Osteoblast (primary cell): Measurements from ENCODE around the gene GNAQ. TPM values are rescaled to one million over a fixed set of nuclear protein-coding genes. Genes with fewer than 3 reads are reported as not detected.

Source experiments
- DNase-seq: peaks from one replicate; pipeline ENCODE4 v3.0.0; 2011; ENCODE audit warnings: low spot score, mixed read lengths; ENCODE audit not compliant: insufficient read length; ENCODE audit errors: missing footprints
- H2AFZ ChIP-seq: 2 replicates; pipeline ENCODE4 v1.6.0; 2011; ENCODE audit warnings: mild to moderate bottlenecking, low read length
- H3K27ac ChIP-seq: 2 replicates; pipeline ENCODE4 v1.5.1; 2011; ENCODE audit warnings: mild to moderate bottlenecking, low read depth, low read length, moderate library complexity
- H3K27me3 ChIP-seq: 2 replicates; pipeline ENCODE4 v1.6.0; 2012; ENCODE audit warnings: mild to moderate bottlenecking, control low read depth, inconsistent platforms, low read length, moderate library complexity; ENCODE audit not compliant: insufficient read depth
- H3K36me3 ChIP-seq: 2 replicates; pipeline ENCODE4 v1.5.1; 2011; ENCODE audit warnings: mild to moderate bottlenecking, low read length, control low read depth, moderate library complexity; ENCODE audit not compliant: insufficient read depth
- H3K4me1 ChIP-seq: 2 replicates; pipeline ENCODE4 v1.5.1; 2011; ENCODE audit warnings: mild to moderate bottlenecking, low read length, control low read depth, moderate library complexity; ENCODE audit not compliant: insufficient read depth
- H3K4me2 ChIP-seq: 2 replicates; pipeline ENCODE4 v1.6.0; 2011; ENCODE audit warnings: mild to moderate bottlenecking, low read length; ENCODE audit not compliant: insufficient read depth
- H3K4me3 ChIP-seq: fragments of 200-600 bp; sonication (generic); 3 replicates; pipeline ENCODE4 v1.5.1; 2012; ENCODE audit warnings: mild to moderate bottlenecking, low read length, inconsistent platforms; ENCODE audit not compliant: insufficient read depth
- H3K79me2 ChIP-seq: 2 replicates; pipeline ENCODE4 v1.6.0; 2012; ENCODE audit warnings: mild to moderate bottlenecking, low read length, control low read depth, inconsistent platforms; ENCODE audit not compliant: insufficient read depth
- H3K9me3 ChIP-seq: 2 replicates; pipeline ENCODE4 v1.5.1; 2011; ENCODE audit warnings: low read depth, low read length, control low read depth
- H4K20me1 ChIP-seq: 2 replicates; pipeline ENCODE4 v1.6.0; 2012; ENCODE audit warnings: mild to moderate bottlenecking, low read length, control low read depth; ENCODE audit not compliant: insufficient read depth
- CTCF ChIP-seq: IDR thresholded peaks from 2 replicates; pipeline ENCODE4 v1.5.1; 2011; ENCODE audit warnings: mild to moderate bottlenecking, low read depth, low read length, moderate library complexity; ENCODE audit errors: extremely low read depth
- total RNA-seq: library from RNA; depleted of rRNA; stranded (reverse); fragments of >200 nt; gene quantifications from 2 replicates; pipeline ENCODE4 v1.2.3, GENCODE V29; 2012

Gene GNAQ
- total RNA-seq, 1 donor = 64.8 TPM

- Histone ChIP-seq H4K20me1 (peaks cover 14% of the 10 kb centered on the region), H2AFZ (no peak overlapping the region), H3K79me2 (peaks cover 79% of the 10 kb centered on the region), H3K4me1 (peaks cover 36% of the 10 kb centered on the region), H3K36me3 (no peaks in the 10 kb centered on the region), H3K4me3 (peak overlapping the region; percentile 9), H3K27me3 (no peaks in the 10 kb centered on the region), H3K4me2 (peak overlapping the region; percentile 61), H3K9me3 (no peaks in the 10 kb centered on the region), H3K27ac (peak overlapping the region; percentile 51)
- TF ChIP-seq CTCF = no peak
- no peak for DNase-seq
Observed at GRCh38 chr9:77952635-77953328, 78.8 kb downstream of the GNAQ start.

DNA sequence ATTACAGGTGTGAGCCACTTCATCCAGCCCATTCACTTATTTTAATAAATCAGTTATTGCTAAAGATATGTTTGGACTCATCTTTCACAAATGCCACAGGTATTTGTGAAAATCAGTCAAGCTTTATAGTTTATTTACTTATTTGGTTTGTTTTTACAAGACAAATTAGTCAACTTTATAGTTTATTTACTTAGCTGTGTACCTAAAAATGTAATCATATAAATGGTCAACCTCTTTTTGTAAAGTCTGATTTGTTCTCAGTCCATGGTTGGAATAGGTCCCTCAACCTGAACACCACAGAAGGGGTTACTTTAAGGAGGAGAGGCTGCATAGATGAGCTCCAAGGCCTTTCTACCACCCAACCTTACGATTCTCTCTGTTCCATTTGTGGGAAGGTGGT, 80.2 kb downstream of the GNAQ start:
- H3K79me2 ChIP-seq = peaks cover 80% of the 10 kb centered on the region
- peaks cover 45% of the 10 kb centered on the region for H3K4me1 ChIP-seq
- H4K20me1 ChIP-seq = peaks cover 28% of the 10 kb centered on the region
- H3K9me3 ChIP-seq = no peaks in the 10 kb centered on the region
- TF ChIP-seq CTCF = no peak
- H3K4me2 ChIP-seq = no peak overlapping the region
- no peaks in the 10 kb centered on the region for H3K36me3 ChIP-seq
- H3K27me3 ChIP-seq = no peaks in the 10 kb centered on the region
- DNase-seq = no peak
- no peak overlapping the region for H3K4me3 ChIP-seq
- H3K27ac ChIP-seq = no peak overlapping the region
- H2AFZ ChIP-seq = no peak overlapping the region

- H3K27me3 ChIP-seq = no peaks in the 10 kb centered on the region
- no peak overlapping the region for H3K4me2 ChIP-seq
- peaks cover 54% of the 10 kb centered on the region for H3K4me1 ChIP-seq
- no peak overlapping the region for H3K4me3 ChIP-seq
- no peak for DNase-seq
- peaks cover 38% of the 10 kb centered on the region for H4K20me1 ChIP-seq
- no peak overlapping the region for H3K27ac ChIP-seq
- no peak overlapping the region for H2AFZ ChIP-seq
- no peak for TF ChIP-seq CTCF
- no peaks in the 10 kb centered on the region for H3K36me3 ChIP-seq
- no peaks in the 10 kb centered on the region for H3K9me3 ChIP-seq
- peaks cover 81% of the 10 kb centered on the region for H3K79me2 ChIP-seq
Observed at GRCh38 chr9:77949751-77950436, 81.7 kb downstream of the GNAQ start.

- Histone ChIP-seq H3K79me2 (peaks cover 82% of the 10 kb centered on the region), H2AFZ (no peak overlapping the region), H3K9me3 (no peaks in the 10 kb centered on the region), H3K4me1 (peaks cover 34% of the 10 kb centered on the region), H4K20me1 (peaks cover 38% of the 10 kb centered on the region), H3K27me3 (no peaks in the 10 kb centered on the region), H3K4me2 (no peak overlapping the region), H3K4me3 (no peak overlapping the region), H3K27ac (no peak overlapping the region), H3K36me3 (no peaks in the 10 kb centered on the region)
- TF ChIP-seq CTCF = no peak
- DNase-seq = no peak
Observed at GRCh38 chr9:77947651-77948050, 84.0 kb downstream of the GNAQ start.
